Heart left ventricle (tissue), 13 donors: Measurements from ENCODE around the gene CLCF1.

Experiments used
- CTCF ChIP-seq, 12 donors: fragments of 200-600 bp; sonication (generic) in 4 of 12; IDR thresholded peaks; one replicate each; pipeline versions ENCODE4 v1.5.0 to v1.8.0; 2018 to 2022; ENCODE audit warnings: antibody characterized with exemption in 12 of 12, mild to moderate bottlenecking in 5 of 12
- POLR2A ChIP-seq, 2 donors: fragments of 450-650 bp; IDR thresholded peaks; one replicate each; pipeline ENCODE4 v1.6.1; 2017; ENCODE audit warnings: antibody characterized with exemption in 2 of 2, mild to moderate bottlenecking in 2 of 2, moderate library complexity in 2 of 2
- donor health status: ischemic (EF 13 %, LVEDD 7.1; RV severe dilation, severe dysfunction).
- donor health status: DM: no; HTN: yes; CAD: no.
- donor health status: DM: no; HTN: no; CAD: no.
- donor health status: ischemic (EF 25% LVEDD 6.9; RV normal size, moderate dysfunction).
- donor health status: ischemic (EF 25% LVEDD 5.7; RV mildly dilated, moderate dysfunction).
- donor health status: ischemic (EF 35%, LVEDD 5.7; RV mildly dilated, moderate dysfunction).
- donor health status: nonischemic (EF 11% LVEDD 7.7; RV severe dilation, severe dysfunction).
- donor health status: DM: yes; HTN: yes; CAD: no.
- donor health status: PGD.
- donor health status: ischemic (EF 29% LVEDD 5.4; RV normal size, mild dysfunction).
- donor health status: nonischemic (EF 23%, LVEDD 6.1; RV moderate dilation, normal function).

DNA sequence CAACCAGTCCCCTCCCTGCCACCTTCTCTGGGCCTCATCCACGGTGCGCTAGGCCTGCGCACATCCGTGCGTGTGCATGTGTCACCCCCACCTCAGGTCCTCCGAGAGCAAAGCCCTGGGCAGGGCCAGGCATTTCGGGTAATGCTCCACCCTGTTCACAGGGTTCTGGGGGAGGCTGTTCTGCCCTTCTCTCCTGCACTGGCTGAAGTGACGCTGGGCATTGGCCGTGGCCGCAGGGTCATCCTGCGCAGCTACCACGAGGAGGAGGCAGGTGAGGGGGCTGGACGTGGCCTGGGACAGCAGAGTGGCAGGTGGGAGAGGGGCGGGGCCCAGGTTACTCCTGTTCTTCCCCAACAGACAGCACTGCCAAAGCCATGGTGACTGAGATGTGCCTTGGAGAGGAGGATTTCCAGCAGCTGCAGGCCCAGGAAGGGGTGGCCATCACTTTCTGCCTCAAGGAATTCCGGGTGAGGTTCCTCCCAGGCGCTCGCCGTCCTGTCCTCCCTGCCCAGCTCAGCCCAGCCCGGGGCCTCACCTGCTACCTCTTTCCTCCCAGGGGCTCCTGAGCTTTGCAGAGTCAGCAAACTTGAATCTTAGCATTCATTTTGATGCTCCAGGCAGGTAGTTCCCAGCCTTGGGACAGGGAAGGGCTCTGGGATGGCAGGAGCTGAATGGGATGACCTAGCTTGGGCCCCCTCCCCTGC lies 22.3 kb upstream of the CLCF1 start:
- TF ChIP-seq CTCF (IDR thresholded peaks at IDR 0.05) = no peak
- TF ChIP-seq POLR2A (IDR thresholded peaks at IDR 0.05) = no peak
